GM21619 (cell line): ENCODE data around the gene PXN.

Experiments
- ATAC-seq: cut with Tn5 transposase; IDR thresholded peaks from one replicate; pipeline ENCODE4 v1.9.1; 2021; ENCODE audit not compliant: unreplicated experiment

Gene PXN

DNA sequence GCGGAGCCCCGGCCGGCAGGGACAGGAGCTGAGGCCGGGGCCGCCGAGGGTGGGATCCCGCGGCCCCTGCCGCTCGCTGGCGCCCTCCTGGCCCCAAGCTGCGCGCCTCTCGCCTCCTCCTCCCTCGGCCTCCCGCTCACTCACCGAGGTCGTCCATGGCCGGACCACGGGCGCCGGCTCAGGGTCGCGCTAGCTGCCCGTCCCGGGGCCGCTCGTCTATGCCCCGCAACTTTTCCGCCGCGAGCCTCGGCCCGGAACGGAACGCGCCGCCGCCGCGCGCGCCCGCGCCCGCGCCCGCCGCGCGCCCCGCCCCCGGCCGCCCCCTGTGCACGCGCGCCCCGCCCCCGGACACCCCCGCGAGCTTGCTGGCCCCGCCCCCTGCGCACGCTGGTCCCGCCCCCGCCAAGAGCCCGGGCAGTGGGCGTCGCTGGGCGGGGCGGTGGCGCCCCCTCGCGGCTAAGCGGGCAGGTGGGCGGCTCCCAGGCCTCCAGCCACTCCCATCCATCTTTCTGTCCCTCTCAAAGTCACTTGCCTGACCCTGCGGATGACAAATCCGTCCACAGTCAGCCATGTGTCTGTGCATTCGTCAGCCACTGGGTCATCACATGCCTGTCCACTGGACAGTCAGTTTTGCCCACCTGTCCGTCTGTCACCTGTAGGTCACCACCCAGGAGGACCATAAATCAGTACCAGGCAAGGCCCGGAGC lies at the start of gene PXN:
Gene PXN, minus strand, starts transcription at position 258 of the 707 bp plus-strand sequence. Its CDS starts 101 bp downstream, at position 157.
- peak; percentile 65 for ATAC-seq

- no peak for ATAC-seq
Observed at GRCh38 chr12:120314220-120314619, 48.7 kb upstream of the PXN start.

- peak; percentile 97 for ATAC-seq
Observed at GRCh38 chr12:120301962-120302815, 36.7 kb upstream of the PXN start, which contains the start of gene SIRT4. Gene SIRT4, plus strand, starts transcription at chr12:120302321. Its CDS starts 1,241 bp downstream, at chr12:120303562.

DNA sequence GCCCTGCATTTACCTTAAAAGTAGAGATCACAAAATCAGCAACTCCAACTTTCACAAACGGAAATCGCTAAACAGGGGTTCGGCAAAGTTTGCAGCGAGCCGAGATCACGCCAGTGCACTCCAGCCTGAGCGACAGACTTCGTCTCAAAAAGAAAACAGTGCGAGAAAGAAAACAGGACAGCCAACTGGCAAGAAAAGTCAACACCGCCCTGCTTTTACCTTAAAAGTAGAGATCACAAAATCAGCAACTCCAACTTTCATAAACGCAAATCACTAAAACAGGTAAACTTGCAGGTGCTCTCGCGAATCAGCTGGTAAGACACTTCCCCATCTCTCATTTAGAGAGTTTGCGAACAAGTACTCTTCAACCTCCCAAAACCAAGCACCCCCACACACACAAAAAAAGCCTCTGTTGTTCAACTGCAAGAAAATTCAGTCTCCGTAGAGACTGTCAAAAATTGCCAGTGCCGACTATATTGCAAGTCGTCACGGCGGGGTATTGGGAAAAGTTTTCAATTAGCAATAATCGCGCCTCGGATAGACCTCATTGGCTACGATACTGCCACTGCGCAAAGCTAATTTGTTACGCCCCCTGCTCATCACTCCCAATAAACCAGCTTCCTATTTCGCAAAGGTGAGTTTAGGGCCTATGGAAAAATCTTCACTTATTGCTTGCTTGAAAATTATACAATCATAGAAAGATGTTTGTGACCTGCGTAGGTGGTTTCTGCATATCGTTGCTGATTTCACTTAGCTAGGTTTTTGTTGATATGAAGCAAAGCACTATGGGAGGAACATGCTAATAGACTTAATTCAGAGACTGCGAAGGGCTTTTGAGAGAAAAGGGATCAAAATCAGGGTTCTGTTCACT lies 27.4 kb upstream of the PXN start, which contains the start of gene RNU4-1:
Gene RNU4-1, minus strand, starts transcription at position 577 of the 871 bp plus-strand sequence.
- ATAC-seq: peak; percentile 38

- peak; percentile 4 for ATAC-seq
Observed at GRCh38 chr12:120292411-120292660, 26.8 kb upstream of the PXN start.

DNA sequence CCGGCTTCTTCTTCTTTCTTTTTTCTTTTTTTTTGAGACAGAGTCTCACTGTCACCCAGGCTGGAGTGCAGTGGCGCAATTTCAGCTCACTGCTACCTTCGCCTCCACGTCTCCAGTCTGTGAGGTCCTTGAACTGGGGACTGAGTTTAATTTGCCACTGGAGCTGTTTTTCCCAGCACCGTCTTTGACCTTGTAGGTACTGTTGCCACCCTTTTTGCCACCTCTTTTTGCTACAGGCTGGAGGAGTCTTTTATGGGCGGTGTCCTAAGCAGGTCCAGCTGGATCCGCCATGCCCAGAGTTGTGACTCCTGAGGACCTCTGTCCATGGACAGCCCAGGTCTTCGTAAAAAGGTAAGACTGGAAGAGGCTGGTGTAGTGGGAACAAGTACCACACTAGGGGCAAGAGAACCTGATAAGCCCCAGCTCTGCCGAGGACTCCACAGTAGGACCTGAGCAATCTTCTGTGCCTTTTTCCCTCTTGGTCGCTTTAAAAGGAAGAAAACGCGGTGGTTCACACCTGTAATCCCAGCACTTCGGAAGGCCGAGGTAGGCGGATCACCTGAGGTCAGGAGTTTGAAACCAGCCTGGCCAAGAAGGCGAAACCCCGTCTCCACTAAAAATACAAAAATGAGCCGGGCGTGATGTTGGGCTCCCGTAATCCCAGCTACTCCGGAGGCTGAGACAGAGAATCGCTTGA lies 25.2 kb upstream of the PXN start:
- ATAC-seq: no peak

- no peak for ATAC-seq
Observed at GRCh38 chr12:120287491-120287890, 22.0 kb upstream of the PXN start.

DNA sequence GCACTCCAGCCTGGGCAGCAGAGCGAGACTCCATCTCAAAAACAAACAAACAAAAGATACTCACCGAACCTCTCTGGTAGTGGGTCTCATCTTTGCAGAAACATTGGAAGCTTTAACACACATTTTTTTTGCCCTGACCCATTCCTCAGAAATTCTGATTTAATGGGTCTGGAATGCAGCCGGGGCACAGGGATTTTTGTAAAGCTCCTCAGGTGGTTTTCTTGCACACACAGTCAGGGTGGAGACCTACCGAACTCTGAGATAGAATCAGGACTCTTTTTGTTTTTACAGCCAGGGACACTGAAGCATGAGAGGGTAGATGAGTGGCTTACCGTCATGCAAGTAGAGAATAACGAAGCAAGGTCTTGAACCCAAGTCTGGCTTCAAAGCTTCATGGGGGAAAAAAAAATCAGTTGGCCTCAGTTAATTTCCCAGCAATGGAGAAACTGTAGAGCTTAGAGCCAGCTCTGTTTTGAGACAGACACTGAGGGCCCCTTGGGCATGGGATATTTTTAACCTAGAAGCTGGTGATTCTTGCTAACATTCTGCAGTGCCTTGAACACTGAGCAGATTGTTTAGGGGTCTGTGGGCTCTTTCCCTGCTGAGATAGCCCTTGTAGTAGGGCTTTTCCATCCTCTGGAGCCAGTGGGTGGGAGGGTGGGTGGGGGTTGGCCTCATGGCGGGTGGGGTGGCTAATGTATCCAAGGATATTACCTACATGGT lies 21.4 kb upstream of the PXN start:
- no peak for ATAC-seq

DNA sequence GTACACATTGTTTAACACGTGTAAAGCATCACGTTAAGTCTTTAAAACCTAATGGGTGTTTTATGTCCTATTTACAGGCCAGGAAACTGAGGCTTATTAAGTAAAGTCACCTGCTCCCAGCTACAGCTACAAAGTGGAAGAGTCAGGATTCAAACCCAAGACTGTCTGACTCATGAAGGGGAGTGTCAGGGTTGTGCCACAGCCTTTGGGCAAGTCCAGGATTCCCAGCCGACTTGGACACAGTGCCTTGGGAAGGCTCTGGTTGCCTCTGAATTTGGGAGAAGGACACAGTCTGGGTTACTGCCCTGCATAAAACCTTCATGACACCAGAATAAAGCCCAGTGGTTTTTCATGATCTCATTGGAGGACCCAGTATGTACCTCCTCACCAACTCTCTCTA lies 18.9 kb upstream of the PXN start:
- ATAC-seq: no peak

DNA sequence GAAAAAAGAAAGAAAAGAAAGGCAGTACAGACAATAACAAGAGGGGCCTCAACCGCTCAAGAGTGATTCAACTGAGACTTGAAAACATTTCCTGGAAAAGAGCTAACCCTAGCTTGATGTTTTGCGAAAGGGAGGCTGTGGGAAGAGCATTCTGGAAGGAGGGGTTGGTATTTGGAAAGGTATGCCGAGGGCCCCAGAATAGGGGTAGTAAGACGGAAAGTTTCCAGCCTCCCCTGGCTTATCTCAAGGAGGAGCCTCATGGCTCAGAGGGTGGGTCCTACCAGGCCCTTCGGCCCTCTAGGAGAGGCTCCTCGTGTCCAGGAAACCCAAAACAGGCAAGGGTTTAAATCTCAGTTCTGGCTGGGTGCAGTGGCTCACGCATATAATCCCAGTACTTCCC lies 17.8 kb upstream of the PXN start:
- ATAC-seq: no peak

DNA sequence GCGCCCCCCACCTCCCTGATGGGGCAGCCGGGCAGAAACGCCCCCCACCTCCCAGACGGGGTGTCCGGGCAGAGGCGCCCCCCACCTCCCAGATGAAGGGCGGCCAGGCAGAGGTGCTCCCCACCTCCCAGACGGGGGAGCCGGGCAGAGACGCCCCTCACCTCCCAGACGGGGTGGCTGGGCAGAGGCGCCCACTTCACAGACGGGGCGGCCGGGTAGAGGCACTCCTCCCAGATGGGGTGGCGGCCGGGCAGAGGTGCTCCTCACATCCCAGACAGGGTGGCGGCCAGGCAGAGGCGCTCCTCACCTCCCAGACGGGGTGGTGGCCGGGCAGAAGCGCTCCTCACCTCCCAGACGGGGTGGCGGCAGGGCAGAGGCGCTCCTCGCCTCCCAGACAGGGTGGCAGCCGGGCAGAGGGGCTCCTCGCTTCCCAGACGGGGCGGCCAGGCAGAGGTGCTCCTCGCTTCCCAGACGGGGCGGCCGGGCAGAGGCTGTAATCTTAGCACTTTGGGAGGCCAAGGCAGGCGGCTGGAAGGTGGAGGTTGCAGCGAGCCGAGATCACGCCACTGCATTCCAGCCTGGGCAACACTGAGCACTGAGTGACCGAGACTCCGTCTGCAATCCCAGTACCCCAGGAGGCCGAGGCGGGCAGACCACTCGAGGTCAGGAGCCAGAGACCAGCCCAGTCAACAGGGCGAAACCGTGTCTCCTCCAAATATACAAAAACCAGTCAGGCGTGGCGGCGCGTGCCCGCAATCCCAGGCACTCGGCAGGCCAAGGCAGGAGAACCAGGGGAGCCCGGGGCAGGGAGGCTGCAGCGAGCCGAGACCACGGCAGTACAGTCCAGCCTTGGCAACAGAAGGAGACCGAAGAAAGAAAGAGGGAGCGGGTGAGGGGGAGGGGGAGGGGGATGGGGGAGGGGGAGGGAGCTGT lies 12.9 kb upstream of the PXN start:
- no peak for ATAC-seq

DNA sequence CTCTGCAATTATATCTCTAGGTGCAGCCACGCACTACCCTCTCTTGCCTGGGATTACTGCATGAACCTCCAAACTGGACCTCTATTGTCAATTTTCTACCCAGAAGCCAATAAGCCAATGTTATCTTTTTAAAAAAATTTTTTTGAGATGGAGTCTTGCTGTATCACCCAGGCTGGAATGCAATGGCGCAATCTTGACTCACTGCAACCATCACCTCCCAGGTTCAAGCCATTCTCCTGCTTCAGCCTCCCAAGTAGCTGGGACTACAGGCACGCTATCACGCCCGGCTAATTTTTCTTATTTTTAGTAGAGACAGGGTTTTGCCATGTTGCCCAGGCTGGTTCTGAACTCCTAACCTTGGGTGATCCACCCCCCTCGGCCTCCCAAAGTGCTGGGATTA lies 11.2 kb upstream of the PXN start:
- ATAC-seq: no peak

DNA sequence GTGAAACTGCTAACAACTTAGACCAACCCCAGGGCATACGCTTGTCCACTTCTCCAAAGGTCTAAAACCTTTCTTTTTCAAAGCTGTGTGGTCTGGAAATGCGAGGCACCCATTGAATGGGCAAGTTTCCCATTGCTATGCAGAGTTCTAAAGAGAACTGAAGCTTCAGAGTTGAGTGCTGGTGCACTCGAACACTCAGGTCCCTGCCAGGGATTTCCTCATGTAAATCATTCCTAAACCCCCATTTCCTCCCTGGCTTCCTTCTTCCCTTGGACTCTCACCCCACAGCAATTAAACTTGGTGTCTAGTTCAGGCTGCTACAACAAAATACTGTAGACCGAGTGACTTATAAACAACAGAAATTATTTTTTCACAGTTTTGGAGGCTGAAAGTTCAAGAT lies 2.2 kb upstream of the PXN start:
- ATAC-seq: no peak

GRCh38 chr12:120266180-120266870 lies 795 bp upstream of the PXN start:
- ATAC-seq: no peak

- no peak for ATAC-seq
Observed at GRCh38 chr12:120264904-120265472, 542 bp downstream of the PXN start.

DNA sequence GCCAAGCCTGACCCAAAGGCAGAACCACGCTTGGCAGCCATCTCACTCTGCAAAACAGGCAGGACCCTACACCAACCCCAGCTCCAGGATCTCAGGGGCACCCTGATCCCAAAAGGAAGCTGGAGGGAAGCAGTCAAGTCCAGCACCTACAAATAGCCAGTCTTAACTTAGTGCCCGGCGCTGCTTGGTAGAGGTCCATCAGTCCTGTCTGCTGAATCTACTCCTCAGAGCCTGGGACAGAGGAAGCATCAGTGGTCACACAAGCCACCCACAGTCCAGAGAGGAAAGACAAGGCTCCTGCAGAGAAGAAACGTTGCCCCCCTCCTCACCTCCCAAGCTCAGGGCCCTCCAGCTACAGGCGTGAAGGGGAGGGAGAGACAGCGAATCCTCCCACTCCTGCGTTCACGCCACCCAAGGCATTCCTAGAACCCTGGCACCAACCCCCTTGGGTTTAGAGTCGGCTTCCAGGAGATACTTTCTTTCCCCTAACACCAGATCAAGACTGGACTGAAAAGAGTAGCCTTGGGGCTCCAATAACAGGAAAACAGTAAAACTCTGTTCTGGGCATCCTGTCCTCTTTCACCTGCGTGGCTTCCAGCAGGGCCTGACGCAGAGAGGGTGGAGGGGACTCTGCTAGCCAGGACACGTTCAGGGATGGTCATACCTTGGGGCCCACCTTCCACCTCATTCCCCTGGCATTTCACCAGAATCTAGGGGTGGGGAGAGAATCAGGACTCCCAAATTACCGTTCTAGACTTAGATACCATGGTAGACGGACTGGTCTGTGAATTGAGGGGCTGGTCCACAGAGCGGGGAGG lies 1.2 kb downstream of the PXN start:
- no peak for ATAC-seq

DNA sequence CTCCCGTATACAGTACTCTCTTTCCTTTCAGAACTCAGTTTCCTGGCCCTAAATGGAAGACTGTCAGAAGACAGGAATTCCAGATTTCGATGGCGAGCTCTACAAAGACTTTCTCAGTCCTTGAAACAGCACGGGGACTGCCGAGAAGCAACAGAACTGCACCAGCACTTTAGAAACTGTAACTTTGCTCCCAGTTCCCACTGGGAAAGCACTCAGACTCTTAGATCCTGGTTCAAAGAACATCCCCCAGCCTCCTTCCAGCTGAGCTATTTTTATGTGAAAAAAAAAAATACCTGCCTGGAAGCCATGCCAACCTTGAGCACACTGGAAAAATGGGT lies 1.8 kb downstream of the PXN start:
- ATAC-seq: no peak
